K562 (cell line): ENCODE data around the gene PPP1CA. TPM values are rescaled to one million over a fixed set of nuclear protein-coding genes. Genes with fewer than 3 reads are reported as not detected.
A peak's percentile ranks its signal among the peaks of the same experiment; 100 is the strongest.

Source experiments
- ATAC-seq: fragments of 200-7000 bp; cut with Tn5 transposase; 3 replicates; pipeline ENCODE4 v1.9.1; 2020; ENCODE audit warnings: moderate library complexity
- BruUV-seq: library from RNA; stranded (reverse); fragments of 400-500 nt; replicated peaks from 2 replicates; lab custom pipeline; 2021; lab: Mats Ljungman, UMichigan
- CTCF ChIA-PET: fragments of 300-600 bp; formaldehyde crosslinking; extraction: SDS; loops from one replicate; lab custom pipeline; 2021; ENCODE audit warnings: low intra/inter-chr PET ratio; lab: Yijun Ruan, JAX
- POLR2A ChIA-PET: fragments of 300-600, 350-650 bp; sonication (Branson Sonifier 250); formaldehyde crosslinking; extraction: SDS; loops from one replicate; lab custom pipeline; 2021; ENCODE audit warnings: antibody characterized with exemption, inconsistent platforms; lab: Yijun Ruan, JAX
- DNase-seq, 4 experiments: peaks; one replicate each; pipeline versions ENCODE4 v3.0.0 to v3.0.0-alpha.2; 2011 to 2018; ENCODE audit warnings: low spot score in 3 of 4, mixed read lengths in 3 of 4; ENCODE audit errors: extremely low read depth in 1 of 4
- FAIRE-seq: peaks from 2 replicates; lab custom pipeline; 2011; peaks lifted over from hg19 to GRCh38; lab: Jason Lieb, UNC
- H2AFZ ChIP-seq: 2 replicates; pipeline ENCODE4 v1.6.0; 2011; ENCODE audit warnings: low read depth, low read length, control low read depth, inconsistent platforms
- H3K27ac ChIP-seq: fragments of 200-600 bp; 3 replicates; pipeline ENCODE4 v1.8.0; 2011; ENCODE audit warnings: low read depth, mild to moderate bottlenecking, control low read depth, inconsistent platforms, low read length, moderate library complexity, mixed read lengths; ENCODE audit errors: extremely low read depth
- H3K27me3 ChIP-seq, 2 experiments: fragments of 300-600 bp in 1 of 2; 2 replicates in 1 of 2; 3 replicates in 1 of 2; pipeline versions ENCODE4 v1.6.0 to v1.8.0; 2011; ENCODE audit warnings: inconsistent platforms in 2 of 2, low read length in 2 of 2, mild to moderate bottlenecking in 1 of 2, mixed read lengths in 1 of 2, moderate library complexity in 1 of 2; ENCODE audit not compliant: control insufficient read depth in 2 of 2, insufficient read depth in 2 of 2
- H3K36me3 ChIP-seq: fragments of 300-600 bp; 3 replicates; pipeline ENCODE4 v1.8.0; 2011; ENCODE audit warnings: mild to moderate bottlenecking, low read length, inconsistent platforms; ENCODE audit not compliant: control insufficient read depth, insufficient read depth
- H3K4me1 ChIP-seq, 2 experiments: fragments of 200-600 bp in 1 of 2; replicated peaks in 1 of 2; 2 replicates in 1 of 2; 3 replicates in 1 of 2; pipeline versions ENCODE4 v1.5.1 to v1.8.0; 2011; ENCODE audit warnings: inconsistent platforms in 2 of 2, low read length in 2 of 2, mild to moderate bottlenecking in 1 of 2, mixed read lengths in 1 of 2, moderate library complexity in 1 of 2; ENCODE audit not compliant: control insufficient read depth in 2 of 2, insufficient read depth in 2 of 2
- H3K4me2 ChIP-seq: 2 replicates; pipeline ENCODE4 v1.6.1; 2011; ENCODE audit warnings: low read length, control low read depth, inconsistent platforms, mixed read lengths; ENCODE audit not compliant: insufficient read depth
- H3K4me3 ChIP-seq: fragments of 200-600 bp; sonication (generic), shearing (Covaris generic); 2 replicates; pipeline ENCODE4 v1.5.1; 2016; ENCODE audit warnings: control low read depth, inconsistent platforms
- H3K79me2 ChIP-seq: fragments of 200-600 bp; 3 replicates; pipeline ENCODE4 v1.8.0; 2011; ENCODE audit warnings: low read length, inconsistent platforms; ENCODE audit not compliant: control insufficient read depth, insufficient read depth
- H3K9ac ChIP-seq, 2 experiments: 2 replicates each; pipeline versions ENCODE4 v1.6.0 to v1.6.1; 2011; ENCODE audit warnings: low read depth in 2 of 2, low read length in 2 of 2, control low read depth in 1 of 2, inconsistent platforms in 1 of 2, mild to moderate bottlenecking in 1 of 2, mixed read lengths in 1 of 2; ENCODE audit not compliant: insufficient read depth in 1 of 2
- H3K9me1 ChIP-seq: one replicate; pipeline ENCODE4 v1.6.0; 2011; ENCODE audit warnings: inconsistent platforms, mild to moderate bottlenecking, low read length, moderate library complexity; ENCODE audit not compliant: control insufficient read depth, insufficient read depth
- H3K9me3 ChIP-seq: replicated peaks from 2 replicates; pipeline ENCODE4 v1.5.1; 2011; ENCODE audit warnings: low read depth, low read length, inconsistent platforms; ENCODE audit not compliant: control insufficient read depth, insufficient read depth
- H4K20me1 ChIP-seq: replicated peaks from 2 replicates; pipeline ENCODE4 v1.6.1; 2011; ENCODE audit warnings: low read length, inconsistent platforms, mixed read lengths; ENCODE audit not compliant: control insufficient read depth, insufficient read depth
- CXXC5 ChIP-seq: fragments of 250-450 bp; sonication (Bioruptor Pico); IDR thresholded peaks from 2 replicates; pipeline ENCODE4 v1.8.0; 2022; ENCODE audit warnings: inconsistent platforms, mild to moderate bottlenecking, moderate library complexity
- KDM4B ChIP-seq, 2 experiments: fragments of 450-650 bp in 1 of 2; sonication (generic) in 1 of 2; IDR thresholded peaks; 2 replicates each; pipeline ENCODE4 v1.6.1; 2016 to 2017; ENCODE audit warnings: borderline replicate concordance in 2 of 2, antibody characterized with exemption in 1 of 2, low read depth in 1 of 2, mild to moderate bottlenecking in 1 of 2
- MNT ChIP-seq, 2 experiments: fragments of 450-650 bp; conservative IDR thresholded peaks; 2 replicates each; pipeline ENCODE4 v1.6.1; 2017; ENCODE audit warnings: mild to moderate bottlenecking in 2 of 2, moderate library complexity in 2 of 2
- NCOR1 ChIP-seq: fragments of 450-650 bp; IDR thresholded peaks from 2 replicates; pipeline ENCODE4 v1.6.1; 2016; ENCODE audit warnings: mild to moderate bottlenecking, moderate library complexity
- POLR2B ChIP-seq: fragments of 450-650 bp; IDR thresholded peaks from 2 replicates; pipeline ENCODE4 v1.6.1; 2018; ENCODE audit warnings: low read depth; ENCODE audit not compliant: partially characterized antibody
- POLR2G ChIP-seq: fragments of 200-400 bp; formaldehyde crosslinking; IDR thresholded peaks from 2 replicates; pipeline ENCODE4 v1.6.1; 2017; ENCODE audit warnings: low read depth, mild to moderate bottlenecking, antibody characterized with exemption, low read length, moderate library complexity
- SAFB2 ChIP-seq: fragments of 200-400 bp; formaldehyde crosslinking; IDR thresholded peaks from 2 replicates; pipeline ENCODE4 v1.6.1; 2018; ENCODE audit warnings: borderline replicate concordance, low read length, low read depth, moderate library complexity; ENCODE audit not compliant: severe bottlenecking
- SMAD1 ChIP-seq: fragments of 150-350 bp; IDR thresholded peaks from 2 replicates; pipeline ENCODE4 v1.6.1; 2014; ENCODE audit warnings: low read length, low read depth; ENCODE audit not compliant: partially characterized antibody
- SRSF1 ChIP-seq: fragments of 200-400 bp; formaldehyde crosslinking; IDR thresholded peaks from 2 replicates; pipeline ENCODE4 v1.6.1; 2017; ENCODE audit warnings: mild to moderate bottlenecking, low read depth, low read length, moderate library complexity
- TFAM ChIP-seq: fragments of 250-450 bp; sonication (Bioruptor Pico); conservative IDR thresholded peaks from 2 replicates; pipeline ENCODE4 v1.5.0; 2021; ENCODE audit warnings: mild to moderate bottlenecking, moderate library complexity
- TOE1 ChIP-seq, 2 experiments: fragments of 450-650 bp in 1 of 2; sonication (generic) in 1 of 2; formaldehyde crosslinking in 1 of 2; IDR thresholded peaks; 2 replicates each; pipeline versions ENCODE4 v1.7.1 to v1.8.0; 2016 to 2022; ENCODE audit warnings: borderline replicate concordance in 2 of 2, mild to moderate bottlenecking in 2 of 2, antibody characterized with exemption in 1 of 2, inconsistent platforms in 1 of 2, low read depth in 1 of 2, missing genetic modification reagents in 1 of 2, moderate library complexity in 1 of 2
- ZFX ChIP-seq: sonication (generic); formaldehyde crosslinking; IDR thresholded peaks from 2 replicates; pipeline ENCODE4 v1.8.0; 2022; ENCODE audit warnings: mild to moderate bottlenecking, missing genetic modification reagents, moderate library complexity
- ZNF133 ChIP-seq: fragments of 250-450 bp; sonication (Bioruptor Pico); IDR thresholded peaks from 2 replicates; pipeline ENCODE4 v1.4.0; 2020; ENCODE audit warnings: mild to moderate bottlenecking
- ZNF217 ChIP-seq: sonication (generic); formaldehyde crosslinking; IDR thresholded peaks from 2 replicates; pipeline ENCODE4 v1.8.0; 2022; ENCODE audit warnings: mild to moderate bottlenecking, missing genetic modification reagents
- ZNF655 ChIP-seq: fragments of 250-450 bp; sonication (Bioruptor Pico); IDR thresholded peaks from 2 replicates; pipeline ENCODE4 v1.5.0; 2021
- ZNF79 ChIP-seq: fragments of 250-450 bp; sonication (Bioruptor Pico); IDR thresholded peaks from 2 replicates; pipeline ENCODE4 v1.4.0; 2020; ENCODE audit warnings: low read depth, mild to moderate bottlenecking, moderate library complexity
- WGBS: fragments of 100-300 bp; shearing (Covaris generic); methylation state at CpG from one replicate; pipeline ENCODE4 v1.1.6; 2016; ENCODE audit warnings: low coverage, mixed read lengths; ENCODE audit not compliant: insufficient coverage; ENCODE audit errors: missing lambda C conversion rate; 5-methylcytosine and 5-hydroxymethylcytosine counted together
- in situ Hi-C: fragments of 300-500 bp; cut with MboI; formaldehyde crosslinking; loops from 4 replicates; pipeline ENCODE4 v1.15.0; 2018; ENCODE audit warnings: inconsistent platforms, mixed read lengths
- intact Hi-C: fragments of 100-400 bp; cut with micrococcal nuclease; formaldehyde crosslinking; loops from 2 replicates; pipeline ENCODE4 v1.14.2; 2022
- polyA plus RNA-seq, 8 experiments: library from polyadenylated mRNA; depleted of rRNA in 4 of 8; stranded (reverse) in 5 of 8; unstranded in 3 of 8; fragments of >200 nt; fragmentation: Nextera tagmentation in 2 of 8; fragmentation: Illumina TruSeq in 1 of 8; extraction: Ambion mirVana in 2 of 8; extraction: Trizol in 1 of 8; gene quantifications; 2 replicates each; pipeline versions ENCODE4 v1.2.1 to v1.2.3, GENCODE V29; 2011 to 2014; ENCODE audit warnings: inconsistent platforms in 1 of 8, missing spikeins in 1 of 8
- total RNA-seq, 7 experiments: library from RNA; depleted of rRNA in 6 of 7; stranded (reverse); fragments of >200 nt in 6 of 7; fragmentation: Illumina TruSeq in 2 of 7; extraction: Trizol in 2 of 7; gene quantifications; 2 replicates each; pipeline versions ENCODE4 v1.2.1 to v1.2.3, GENCODE V29; 2011 to 2021; ENCODE audit warnings: low replicate concordance in 1 of 7
- TF ChIP-seq, protein P1 (sequence below): fragments of 200-800 bp; sonication (Bioruptor generic); IDR thresholded peaks from 2 replicates; pipeline ENCODE4 v1.6.1; 2017; ENCODE audit warnings: missing genetic modification characterization, missing compliant biosample characterization

Gene PPP1CA
- total and polyA plus RNA-seq, 9 of the 15 experiments (the other 6 are each of a cell fraction or from before 2014, with no cell fraction given), result 18.2 to 242 (median 188) TPM

GRCh38 chr11:67372993-67373647 is 28.5 kb downstream of the PPP1CA start, which contains the start of gene CLCF1:
CLCF1 (minus strand) TSS chr11:67373598; CDS start chr11:67373539, 59 bp downstream.
- WGBS, result under 1% methylated on average over 39 of the region's 76 CpGs
- Histone ChIP-seq H3K27ac (peak within 1 kb of the TSS; percentile 95), H3K9me1 (no peaks in the 10 kb centered on the region), H3K4me1 (peaks cover 52 to 74% of the 10 kb centered on the region in 2 experiments), H3K36me3 (no peaks in the 10 kb centered on the region), H3K4me3 (peak within 1 kb of the TSS; percentile 96), H3K27me3 (no peaks in the 10 kb centered on the region), H2AFZ (peak within 1 kb of the TSS; percentile 73), H3K9ac (peak within 1 kb of the TSS; percentile 90 to 95), H3K79me2 (peaks cover 39% of the 10 kb centered on the region; the same call in 2 of the 3 replicates), H3K9me3 (no peaks in the 10 kb centered on the region), H3K4me2 (peak within 1 kb of the TSS; percentile 79), H4K20me1 (no peaks in the 10 kb centered on the region)
- intact Hi-C loops (no loop called here), in situ Hi-C loops (no loop called here)
- peak; percentile 75 for ATAC-seq
- no TSS peak for BruUV-seq
- CTCF ChIA-PET, result interaction anchor here (0.7 to 4.1 kb wide), 2 partner anchors 16 to 22 kb away, joined by 3 to 21 read pairs; no protein-coding TSS in a partner anchor
- DNase-seq, result peak; percentile 86 to 91 (median 88)
- FAIRE-seq, result no peak
- POLR2A ChIA-PET, result interaction anchor here (0.6 to 3.0 kb wide), 8 partner anchors 8 to 272 kb away, joined by 3 to 11 read pairs (median 4); no protein-coding TSS in a partner anchor
- no peak for TF ChIP-seq SRSF1
- peak; percentile 86 for TF ChIP-seq POLR2G
- no peak for TF ChIP-seq ZNF655 (CRISPR knock-in tag)
- no peak for TF ChIP-seq SAFB2
- 0 out of 4 replicates have a peak, but pooled peaks of 1 of the 2 experiments have one; percentile 33 for TF ChIP-seq KDM4B (IDR thresholded peaks at IDR 0.05; ENCODE audit: borderline replicate concordance in 2 of 2, low read depth in 1 of 2)
- TF ChIP-seq ZNF217, result no peak
- TF ChIP-seq, protein P1, sequence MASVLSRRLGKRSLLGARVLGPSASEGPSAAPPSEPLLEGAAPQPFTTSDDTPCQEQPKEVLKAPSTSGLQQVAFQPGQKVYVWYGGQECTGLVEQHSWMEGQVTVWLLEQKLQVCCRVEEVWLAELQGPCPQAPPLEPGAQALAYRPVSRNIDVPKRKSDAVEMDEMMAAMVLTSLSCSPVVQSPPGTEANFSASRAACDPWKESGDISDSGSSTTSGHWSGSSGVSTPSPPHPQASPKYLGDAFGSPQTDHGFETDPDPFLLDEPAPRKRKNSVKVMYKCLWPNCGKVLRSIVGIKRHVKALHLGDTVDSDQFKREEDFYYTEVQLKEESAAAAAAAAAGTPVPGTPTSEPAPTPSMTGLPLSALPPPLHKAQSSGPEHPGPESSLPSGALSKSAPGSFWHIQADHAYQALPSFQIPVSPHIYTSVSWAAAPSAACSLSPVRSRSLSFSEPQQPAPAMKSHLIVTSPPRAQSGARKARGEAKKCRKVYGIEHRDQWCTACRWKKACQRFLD (CRISPR knock-in tag), result peak; percentile 48
- TF ChIP-seq CXXC5 (CRISPR knock-in tag), result peak; percentile 61; the same call in 1 of the 2 replicates
- TF ChIP-seq ZNF133 (CRISPR knock-in tag), result no peak
- no peak for TF ChIP-seq TFAM (CRISPR knock-in tag)
- peak; percentile 67 for TF ChIP-seq ZFX (CRISPR knock-in tag)
- TF ChIP-seq ZNF79 (CRISPR knock-in tag), result no peak
- TF ChIP-seq SMAD1, result no peak
- no peak for TF ChIP-seq MNT (conservative IDR thresholded peaks at IDR 0.05)
- no peak for TF ChIP-seq TOE1 (IDR thresholded peaks at IDR 0.05; ENCODE audit: borderline replicate concordance)
- no peak for TF ChIP-seq TOE1 (CRISPR knock-in tag; IDR thresholded peaks at IDR 0.05; ENCODE audit: borderline replicate concordance, low read depth)
- TF ChIP-seq NCOR1, result peak; percentile 28; the same call in 1 of the 2 replicates
- TF ChIP-seq POLR2B, result peak; percentile 30
